HepG2 (cell line): ENCODE data around the gene ZNF484. TPM values are rescaled to one million over a fixed set of nuclear protein-coding genes. Genes with fewer than 3 reads are reported as not detected.
A peak's percentile ranks its signal among the peaks of the same experiment; 100 is the strongest.

Experiments
- ATF7 ChIP-seq, 2 experiments: fragments of 450-650 bp in 1 of 2; sonication (generic) in 1 of 2; formaldehyde crosslinking in 1 of 2; IDR thresholded peaks; 2 replicates each; pipeline versions ENCODE4 v1.4.0 to v1.6.1; 2016 to 2020; ENCODE audit warnings: antibody characterized with exemption in 1 of 2, mild to moderate bottlenecking in 1 of 2, missing genetic modification reagents in 1 of 2
- BRCA1 ChIP-seq: sonication (generic); formaldehyde crosslinking; IDR thresholded peaks from 2 replicates; pipeline ENCODE4 v1.4.0; 2020; ENCODE audit warnings: missing genetic modification reagents
- CBX1 ChIP-seq: IDR thresholded peaks from one replicate; pipeline ENCODE4 v1.6.1; 2016; ENCODE audit warnings: antibody characterized with exemption, low read depth
- NKX3-1 ChIP-seq: sonication (generic); formaldehyde crosslinking; IDR thresholded peaks from 2 replicates; pipeline ENCODE4 v1.5.0; 2020; ENCODE audit warnings: missing genetic modification reagents
- POLR2G ChIP-seq: fragments of 200-400 bp; formaldehyde crosslinking; IDR thresholded peaks from 2 replicates; pipeline ENCODE4 v1.6.1; 2018; ENCODE audit warnings: mild to moderate bottlenecking, low read depth, low read length, moderate library complexity
- SIN3A ChIP-seq: IDR thresholded peaks from 2 replicates; pipeline ENCODE4 v1.6.1; 2011; ENCODE audit warnings: low read depth, mild to moderate bottlenecking, control low read depth, low read length, borderline replicate concordance
- TEAD3 ChIP-seq: optimal IDR thresholded peaks from 2 replicates; pipeline ENCODE3; 2016; ENCODE audit warnings: borderline replicate concordance
- ZBTB21 ChIP-seq: sonication (generic); formaldehyde crosslinking; IDR thresholded peaks from 2 replicates; pipeline ENCODE4 v1.4.0; 2020; ENCODE audit warnings: missing genetic modification reagents
- ZNF124 ChIP-seq: sonication (generic); formaldehyde crosslinking; IDR thresholded peaks from 2 replicates; pipeline ENCODE4 v1.4.0; 2020; ENCODE audit warnings: missing genetic modification reagents
- ZNF317 ChIP-seq: sonication (generic); formaldehyde crosslinking; IDR thresholded peaks from 2 replicates; pipeline ENCODE4 v1.5.0; 2020; ENCODE audit warnings: mild to moderate bottlenecking, missing genetic modification reagents
- ZNF614 ChIP-seq: IDR thresholded peaks from 2 replicates; pipeline ENCODE4 v1.6.1; 2018; ENCODE audit warnings: missing biosample characterization, missing genetic modification reagents, inconsistent platforms, borderline replicate concordance
- ZNF891 ChIP-seq: sonication (generic); formaldehyde crosslinking; IDR thresholded peaks from 2 replicates; pipeline ENCODE4 v1.5.0; 2020; ENCODE audit warnings: mild to moderate bottlenecking, missing genetic modification reagents
- ZSCAN21 ChIP-seq: sonication (generic); formaldehyde crosslinking; IDR thresholded peaks from 2 replicates; pipeline ENCODE4 v1.8.0; 2022; ENCODE audit warnings: mild to moderate bottlenecking, missing genetic modification reagents, moderate library complexity, borderline replicate concordance
- polyA plus RNA-seq, 8 experiments: library from polyadenylated mRNA; depleted of rRNA in 3 of 8; stranded (reverse) in 7 of 8; unstranded in 1 of 8; fragments of >200 nt; fragmentation: Illumina TruSeq in 4 of 8; extraction: Trizol in 4 of 8; gene quantifications; 2 replicates each; pipeline versions ENCODE4 v1.2.1 to v1.2.3, GENCODE V29; 2011 to 2016; ENCODE audit warnings: low read depth in 4 of 8, missing spikeins in 1 of 8, mixed read lengths in 1 of 8; ENCODE audit not compliant: insufficient read depth in 1 of 8
- total RNA-seq, 5 experiments: library from RNA; depleted of rRNA; stranded (reverse); fragments of >200 nt; fragmentation: Illumina TruSeq; extraction: Trizol; gene quantifications; 2 replicates each; pipeline ENCODE4 v1.2.3, GENCODE V29; 2016; ENCODE audit warnings: low read depth in 1 of 5
- TF ChIP-seq, protein P1 (sequence below): sonication (generic); formaldehyde crosslinking; IDR thresholded peaks from 2 replicates; pipeline ENCODE4 v1.4.0; 2020; ENCODE audit warnings: missing genetic modification reagents
- TF ChIP-seq, protein P2 (sequence below): sonication (generic); formaldehyde crosslinking; IDR thresholded peaks from 2 replicates; pipeline ENCODE4 v1.4.0; 2020; ENCODE audit warnings: mild to moderate bottlenecking, missing genetic modification reagents
- TF ChIP-seq, protein P3 (sequence below): sonication (generic); formaldehyde crosslinking; IDR thresholded peaks from 2 replicates; pipeline ENCODE4 v1.4.0; 2020; ENCODE audit warnings: mild to moderate bottlenecking, low read depth, missing genetic modification reagents
- TF ChIP-seq, protein P4 (sequence below): sonication (generic); formaldehyde crosslinking; IDR thresholded peaks from 2 replicates; pipeline ENCODE4 v1.4.0; 2020; ENCODE audit warnings: missing genetic modification reagents
- TF ChIP-seq, protein P5 (sequence below): sonication (generic); formaldehyde crosslinking; IDR thresholded peaks from 2 replicates; pipeline ENCODE4 v1.4.0; 2020; ENCODE audit warnings: missing genetic modification reagents
- TF ChIP-seq, protein P6 (sequence below): sonication (generic); formaldehyde crosslinking; IDR thresholded peaks from 2 replicates; pipeline ENCODE4 v1.4.0; 2020; ENCODE audit warnings: missing genetic modification reagents; ENCODE audit errors: not compliant biosample characterization

The ZNF484 gene
- total and polyA plus RNA-seq, 2 of the 13 experiments (the other 11 are each of a cell fraction or from before 2014, with no cell fraction given): 0.96 to 7.2 TPM

DNA sequence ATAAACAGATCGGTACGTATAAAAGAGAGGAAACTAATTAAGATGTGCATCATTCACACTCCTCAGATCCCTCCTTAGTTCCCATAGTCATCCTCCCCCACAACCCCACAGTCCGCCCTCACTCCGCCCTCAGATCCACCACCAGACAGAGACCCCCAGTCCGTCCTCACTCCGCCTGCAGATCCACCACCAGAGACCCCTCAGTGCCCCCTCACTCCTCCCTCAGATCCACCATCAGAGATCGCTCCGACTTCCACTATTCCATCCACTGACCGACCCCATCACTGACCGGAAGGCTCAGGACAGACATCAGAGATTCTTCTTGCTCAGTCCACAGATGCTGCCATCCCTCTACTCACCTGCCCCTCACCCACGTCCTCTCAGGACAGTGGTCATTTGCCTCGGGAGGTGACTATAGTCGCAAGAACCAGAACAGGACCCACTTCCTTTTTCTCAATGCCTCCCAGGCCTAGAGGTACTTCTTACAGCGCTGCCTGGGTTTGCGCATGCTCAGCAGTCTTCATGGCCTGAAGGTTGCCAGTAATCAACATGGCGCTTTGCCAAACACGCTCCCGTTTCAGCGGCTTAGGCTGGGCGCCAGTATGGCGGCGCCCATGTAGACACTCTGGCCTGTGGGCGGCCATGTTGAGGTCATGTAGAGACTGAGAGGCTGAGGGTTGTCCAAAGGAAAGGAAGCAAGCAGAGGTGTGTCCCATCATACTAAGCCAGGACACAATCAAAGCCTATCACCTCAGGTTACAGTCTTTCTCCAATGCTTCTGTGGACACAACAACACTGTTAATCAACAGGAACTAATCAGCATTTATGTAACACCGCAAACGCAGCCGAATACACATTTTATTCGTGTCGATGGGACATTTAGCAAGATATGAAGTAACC lies at the start of gene ZNF484 (continued):
- peak; percentile 23; the same call in 1 of the 2 replicates for TF ChIP-seq ZNF124 (CRISPR knock-in tag)
- 0 out of 2 replicates have a peak, but pooled peaks have one; percentile 28 for TF ChIP-seq ZSCAN21
- TF ChIP-seq ZNF317 (CRISPR knock-in tag): no peak
- TF ChIP-seq, protein P1, sequence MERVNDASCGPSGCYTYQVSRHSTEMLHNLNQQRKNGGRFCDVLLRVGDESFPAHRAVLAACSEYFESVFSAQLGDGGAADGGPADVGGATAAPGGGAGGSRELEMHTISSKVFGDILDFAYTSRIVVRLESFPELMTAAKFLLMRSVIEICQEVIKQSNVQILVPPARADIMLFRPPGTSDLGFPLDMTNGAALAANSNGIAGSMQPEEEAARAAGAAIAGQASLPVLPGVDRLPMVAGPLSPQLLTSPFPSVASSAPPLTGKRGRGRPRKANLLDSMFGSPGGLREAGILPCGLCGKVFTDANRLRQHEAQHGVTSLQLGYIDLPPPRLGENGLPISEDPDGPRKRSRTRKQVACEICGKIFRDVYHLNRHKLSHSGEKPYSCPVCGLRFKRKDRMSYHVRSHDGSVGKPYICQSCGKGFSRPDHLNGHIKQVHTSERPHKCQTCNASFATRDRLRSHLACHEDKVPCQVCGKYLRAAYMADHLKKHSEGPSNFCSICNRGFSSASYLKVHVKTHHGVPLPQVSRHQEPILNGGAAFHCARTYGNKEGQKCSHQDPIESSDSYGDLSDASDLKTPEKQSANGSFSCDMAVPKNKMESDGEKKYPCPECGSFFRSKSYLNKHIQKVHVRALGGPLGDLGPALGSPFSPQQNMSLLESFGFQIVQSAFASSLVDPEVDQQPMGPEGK: no peak; the same call in 1 of the 2 replicates
- TF ChIP-seq ATF7 (IDR thresholded peaks at IDR 0.05): no peak
- TF ChIP-seq ATF7 (CRISPR knock-in tag; IDR thresholded peaks at IDR 0.05): no peak; the same call in 1 of the 2 replicates
- peak; percentile 48; the same call in 1 of the 2 replicates for TF ChIP-seq SIN3A
- TF ChIP-seq, protein P2, sequence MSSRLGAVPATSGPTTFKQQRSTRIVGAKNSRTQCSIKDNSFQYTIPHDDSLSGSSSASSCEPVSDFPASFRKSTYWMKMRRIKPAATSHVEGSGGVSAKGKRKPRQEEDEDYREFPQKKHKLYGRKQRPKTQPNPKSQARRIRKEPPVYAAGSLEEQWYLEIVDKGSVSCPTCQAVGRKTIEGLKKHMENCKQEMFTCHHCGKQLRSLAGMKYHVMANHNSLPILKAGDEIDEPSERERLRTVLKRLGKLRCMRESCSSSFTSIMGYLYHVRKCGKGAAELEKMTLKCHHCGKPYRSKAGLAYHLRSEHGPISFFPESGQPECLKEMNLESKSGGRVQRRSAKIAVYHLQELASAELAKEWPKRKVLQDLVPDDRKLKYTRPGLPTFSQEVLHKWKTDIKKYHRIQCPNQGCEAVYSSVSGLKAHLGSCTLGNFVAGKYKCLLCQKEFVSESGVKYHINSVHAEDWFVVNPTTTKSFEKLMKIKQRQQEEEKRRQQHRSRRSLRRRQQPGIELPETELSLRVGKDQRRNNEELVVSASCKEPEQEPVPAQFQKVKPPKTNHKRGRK (CRISPR knock-in tag): no peak
- no peak for TF ChIP-seq ZBTB21 (CRISPR knock-in tag)
- TF ChIP-seq BRCA1 (CRISPR knock-in tag): no peak
- TF ChIP-seq POLR2G: peak; percentile 79
- peak; percentile 94 for TF ChIP-seq ZNF614 (CRISPR knock-in tag)
- TF ChIP-seq, protein P3, sequence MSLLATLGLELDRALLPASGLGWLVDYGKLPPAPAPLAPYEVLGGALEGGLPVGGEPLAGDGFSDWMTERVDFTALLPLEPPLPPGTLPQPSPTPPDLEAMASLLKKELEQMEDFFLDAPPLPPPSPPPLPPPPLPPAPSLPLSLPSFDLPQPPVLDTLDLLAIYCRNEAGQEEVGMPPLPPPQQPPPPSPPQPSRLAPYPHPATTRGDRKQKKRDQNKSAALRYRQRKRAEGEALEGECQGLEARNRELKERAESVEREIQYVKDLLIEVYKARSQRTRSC (CRISPR knock-in tag): no peak
- TF ChIP-seq, protein P4, sequence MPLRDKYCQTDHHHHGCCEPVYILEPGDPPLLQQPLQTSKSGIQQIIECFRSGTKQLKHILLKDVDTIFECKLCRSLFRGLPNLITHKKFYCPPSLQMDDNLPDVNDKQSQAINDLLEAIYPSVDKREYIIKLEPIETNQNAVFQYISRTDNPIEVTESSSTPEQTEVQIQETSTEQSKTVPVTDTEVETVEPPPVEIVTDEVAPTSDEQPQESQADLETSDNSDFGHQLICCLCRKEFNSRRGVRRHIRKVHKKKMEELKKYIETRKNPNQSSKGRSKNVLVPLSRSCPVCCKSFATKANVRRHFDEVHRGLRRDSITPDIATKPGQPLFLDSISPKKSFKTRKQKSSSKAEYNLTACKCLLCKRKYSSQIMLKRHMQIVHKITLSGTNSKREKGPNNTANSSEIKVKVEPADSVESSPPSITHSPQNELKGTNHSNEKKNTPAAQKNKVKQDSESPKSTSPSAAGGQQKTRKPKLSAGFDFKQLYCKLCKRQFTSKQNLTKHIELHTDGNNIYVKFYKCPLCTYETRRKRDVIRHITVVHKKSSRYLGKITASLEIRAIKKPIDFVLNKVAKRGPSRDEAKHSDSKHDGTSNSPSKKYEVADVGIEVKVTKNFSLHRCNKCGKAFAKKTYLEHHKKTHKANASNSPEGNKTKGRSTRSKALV: 0 out of 2 replicates have a peak, but pooled peaks have one; percentile 28
- TF ChIP-seq, protein P5, sequence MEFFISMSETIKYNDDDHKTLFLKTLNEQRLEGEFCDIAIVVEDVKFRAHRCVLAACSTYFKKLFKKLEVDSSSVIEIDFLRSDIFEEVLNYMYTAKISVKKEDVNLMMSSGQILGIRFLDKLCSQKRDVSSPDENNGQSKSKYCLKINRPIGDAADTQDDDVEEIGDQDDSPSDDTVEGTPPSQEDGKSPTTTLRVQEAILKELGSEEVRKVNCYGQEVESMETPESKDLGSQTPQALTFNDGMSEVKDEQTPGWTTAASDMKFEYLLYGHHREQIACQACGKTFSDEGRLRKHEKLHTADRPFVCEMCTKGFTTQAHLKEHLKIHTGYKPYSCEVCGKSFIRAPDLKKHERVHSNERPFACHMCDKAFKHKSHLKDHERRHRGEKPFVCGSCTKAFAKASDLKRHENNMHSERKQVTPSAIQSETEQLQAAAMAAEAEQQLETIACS (CRISPR knock-in tag): no peak
- TF ChIP-seq TEAD3 (CRISPR knock-in tag): peak; percentile 52
- no peak for TF ChIP-seq NKX3-1 (CRISPR knock-in tag)
- TF ChIP-seq, protein P6, sequence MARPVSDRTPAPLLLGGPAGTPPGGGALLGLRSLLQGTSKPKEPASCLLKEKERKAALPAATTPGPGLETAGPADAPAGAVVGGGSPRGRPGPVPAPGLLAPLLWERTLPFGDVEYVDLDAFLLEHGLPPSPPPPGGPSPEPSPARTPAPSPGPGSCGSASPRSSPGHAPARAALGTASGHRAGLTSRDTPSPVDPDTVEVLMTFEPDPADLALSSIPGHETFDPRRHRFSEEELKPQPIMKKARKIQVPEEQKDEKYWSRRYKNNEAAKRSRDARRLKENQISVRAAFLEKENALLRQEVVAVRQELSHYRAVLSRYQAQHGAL (CRISPR knock-in tag): no peak
- TF ChIP-seq ZNF891: no peak
- TF ChIP-seq CBX1: peak; percentile 75
